HepG2 (cell line): Measurements from ENCODE around the gene PDK2. TPM values are rescaled to one million over a fixed set of nuclear protein-coding genes. Genes with fewer than 3 reads are reported as not detected.

Experiments
- BORCS8-MEF2B ChIP-seq: sonication (generic); formaldehyde crosslinking; IDR thresholded peaks from 2 replicates; pipeline ENCODE4 v1.8.0; 2022; ENCODE audit warnings: mild to moderate bottlenecking, missing genetic modification reagents
- CEBPB ChIP-seq: IDR thresholded peaks from 2 replicates; pipeline ENCODE4 v1.6.1; 2011; ENCODE audit warnings: low read depth, low read length, improper control_type of control experiment, borderline replicate concordance
- DRAP1 ChIP-seq: IDR thresholded peaks from 2 replicates; pipeline ENCODE4 v1.6.1; 2016; ENCODE audit warnings: missing genetic modification reagents, missing compliant biosample characterization
- ELK4 ChIP-seq: sonication (generic); formaldehyde crosslinking; IDR thresholded peaks from 2 replicates; pipeline ENCODE4 v1.9.0; 2021; ENCODE audit warnings: missing genetic modification reagents, borderline replicate concordance
- MBD4 ChIP-seq: IDR thresholded peaks from 2 replicates; pipeline ENCODE4 v1.6.1; 2012; ENCODE audit warnings: low read length, inconsistent platforms, borderline replicate concordance
- MTA1 ChIP-seq: sonication (generic); formaldehyde crosslinking; IDR thresholded peaks from 2 replicates; pipeline ENCODE4 v1.4.0; 2020; ENCODE audit warnings: missing genetic modification reagents, mild to moderate bottlenecking, borderline replicate concordance
- RFXAP ChIP-seq: sonication (generic); formaldehyde crosslinking; IDR thresholded peaks from 2 replicates; pipeline ENCODE4 v1.4.0; 2020; ENCODE audit warnings: missing genetic modification reagents, borderline replicate concordance
- STAG1 ChIP-seq: sonication (generic); formaldehyde crosslinking; IDR thresholded peaks from 2 replicates; pipeline ENCODE4 v1.4.0; 2020; ENCODE audit warnings: missing genetic modification reagents
- TMF1 ChIP-seq: sonication (generic); formaldehyde crosslinking; IDR thresholded peaks from 2 replicates; pipeline ENCODE4 v1.8.1; 2022; ENCODE audit warnings: low read depth, missing genetic modification reagents
- TP53 ChIP-seq: sonication (generic); formaldehyde crosslinking; conservative IDR thresholded peaks from 2 replicates; pipeline ENCODE4 v1.4.0; 2020; ENCODE audit warnings: missing genetic modification reagents
- ZMYM4 ChIP-seq: sonication (generic); formaldehyde crosslinking; IDR thresholded peaks from 2 replicates; pipeline ENCODE4 v1.8.1; 2023; ENCODE audit warnings: mild to moderate bottlenecking, missing genetic modification reagents
- ZNF224 ChIP-seq: sonication (generic); formaldehyde crosslinking; IDR thresholded peaks from 2 replicates; pipeline ENCODE4 v1.5.0; 2020; ENCODE audit warnings: mild to moderate bottlenecking, missing genetic modification reagents
- ZNF335 ChIP-seq: sonication (generic); formaldehyde crosslinking; IDR thresholded peaks from 2 replicates; pipeline ENCODE4 v1.4.0; 2020; ENCODE audit warnings: missing genetic modification reagents
- ZNF574 ChIP-seq: sonication (generic); formaldehyde crosslinking; IDR thresholded peaks from 2 replicates; pipeline ENCODE4 v1.4.0; 2020; ENCODE audit warnings: missing genetic modification reagents
- ZNF770 ChIP-seq: sonication (generic); formaldehyde crosslinking; IDR thresholded peaks from 2 replicates; pipeline ENCODE4 v1.5.0; 2020; ENCODE audit warnings: mild to moderate bottlenecking, missing genetic modification reagents
- ZNF788 ChIP-seq: sonication (generic); formaldehyde crosslinking; IDR thresholded peaks from 2 replicates; pipeline ENCODE4 v1.5.0; 2020; ENCODE audit warnings: mild to moderate bottlenecking, missing genetic modification reagents, borderline replicate concordance
- ZNF883 ChIP-seq: sonication (generic); formaldehyde crosslinking; IDR thresholded peaks from 2 replicates; pipeline ENCODE4 v1.5.1; 2020; ENCODE audit warnings: mild to moderate bottlenecking, missing genetic modification reagents; ENCODE audit errors: not compliant biosample characterization
- polyA plus RNA-seq, 8 experiments: library from polyadenylated mRNA; depleted of rRNA in 3 of 8; stranded (reverse) in 7 of 8; unstranded in 1 of 8; fragments of >200 nt; fragmentation: Illumina TruSeq in 4 of 8; extraction: Trizol in 4 of 8; gene quantifications; 2 replicates each; pipeline versions ENCODE4 v1.2.1 to v1.2.3, GENCODE V29; 2011 to 2016; ENCODE audit warnings: low read depth in 4 of 8, missing spikeins in 1 of 8, mixed read lengths in 1 of 8; ENCODE audit not compliant: insufficient read depth in 1 of 8
- total RNA-seq, 5 experiments: library from RNA; depleted of rRNA; stranded (reverse); fragments of >200 nt; fragmentation: Illumina TruSeq; extraction: Trizol; gene quantifications; 2 replicates each; pipeline ENCODE4 v1.2.3, GENCODE V29; 2016; ENCODE audit warnings: low read depth in 1 of 5
- TF ChIP-seq, protein P1 (sequence below): sonication (generic); formaldehyde crosslinking; IDR thresholded peaks from 2 replicates; pipeline ENCODE4 v1.4.0; 2020; ENCODE audit warnings: missing genetic modification reagents

PDK2 gene
- total and polyA plus RNA-seq, 2 of the 13 experiments (the other 11 are each of a cell fraction or from before 2014, with no cell fraction given): 18.5 to 59.7 TPM

- TF ChIP-seq ELK4 (CRISPR knock-in tag) (no peak), BORCS8-MEF2B (no peak; the same call in 1 of the 2 replicates), TP53 (no peak), DRAP1 (CRISPR knock-in tag) (no peak), ZNF770 (CRISPR knock-in tag) (no peak), ZNF224 (CRISPR knock-in tag) (no peak), ZNF335 (CRISPR knock-in tag) (no peak), MTA1 (CRISPR knock-in tag) (peak; percentile 93; the same call in 1 of the 2 replicates), RFXAP (CRISPR knock-in tag) (no peak; the same call in 1 of the 2 replicates), MBD4 (no peak), ZNF788 (CRISPR knock-in tag) (peak; percentile 89; the same call in 1 of the 2 replicates), STAG1 (peak; percentile 87), TMF1 (CRISPR knock-in tag) (no peak), ZNF883 (no peak), ZMYM4 (CRISPR knock-in tag) (peak; percentile 64; the same call in 1 of the 2 replicates), CEBPB (no peak), ZNF574 (peak; percentile 60)
- TF ChIP-seq, protein P1, sequence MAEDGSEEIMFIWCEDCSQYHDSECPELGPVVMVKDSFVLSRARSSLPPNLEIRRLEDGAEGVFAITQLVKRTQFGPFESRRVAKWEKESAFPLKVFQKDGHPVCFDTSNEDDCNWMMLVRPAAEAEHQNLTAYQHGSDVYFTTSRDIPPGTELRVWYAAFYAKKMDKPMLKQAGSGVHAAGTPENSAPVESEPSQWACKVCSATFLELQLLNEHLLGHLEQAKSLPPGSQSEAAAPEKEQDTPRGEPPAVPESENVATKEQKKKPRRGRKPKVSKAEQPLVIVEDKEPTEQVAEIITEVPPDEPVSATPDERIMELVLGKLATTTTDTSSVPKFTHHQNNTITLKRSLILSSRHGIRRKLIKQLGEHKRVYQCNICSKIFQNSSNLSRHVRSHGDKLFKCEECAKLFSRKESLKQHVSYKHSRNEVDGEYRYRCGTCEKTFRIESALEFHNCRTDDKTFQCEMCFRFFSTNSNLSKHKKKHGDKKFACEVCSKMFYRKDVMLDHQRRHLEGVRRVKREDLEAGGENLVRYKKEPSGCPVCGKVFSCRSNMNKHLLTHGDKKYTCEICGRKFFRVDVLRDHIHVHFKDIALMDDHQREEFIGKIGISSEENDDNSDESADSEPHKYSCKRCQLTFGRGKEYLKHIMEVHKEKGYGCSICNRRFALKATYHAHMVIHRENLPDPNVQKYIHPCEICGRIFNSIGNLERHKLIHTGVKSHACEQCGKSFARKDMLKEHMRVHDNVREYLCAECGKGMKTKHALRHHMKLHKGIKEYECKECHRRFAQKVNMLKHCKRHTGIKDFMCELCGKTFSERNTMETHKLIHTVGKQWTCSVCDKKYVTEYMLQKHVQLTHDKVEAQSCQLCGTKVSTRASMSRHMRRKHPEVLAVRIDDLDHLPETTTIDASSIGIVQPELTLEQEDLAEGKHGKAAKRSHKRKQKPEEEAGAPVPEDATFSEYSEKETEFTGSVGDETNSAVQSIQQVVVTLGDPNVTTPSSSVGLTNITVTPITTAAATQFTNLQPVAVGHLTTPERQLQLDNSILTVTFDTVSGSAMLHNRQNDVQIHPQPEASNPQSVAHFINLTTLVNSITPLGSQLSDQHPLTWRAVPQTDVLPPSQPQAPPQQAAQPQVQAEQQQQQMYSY (CRISPR knock-in tag): no peak
Observed at GRCh38 chr17:50161023-50161910, 66.1 kb downstream of the PDK2 start (continued).
